ENCODE data around the gene ZSWIM1.

The ZSWIM1 gene

GRCh38 chr20:45893831-45894230 lies 12.8 kb downstream of the ZSWIM1 start:
- TF ChIP-seq, protein P1, sequence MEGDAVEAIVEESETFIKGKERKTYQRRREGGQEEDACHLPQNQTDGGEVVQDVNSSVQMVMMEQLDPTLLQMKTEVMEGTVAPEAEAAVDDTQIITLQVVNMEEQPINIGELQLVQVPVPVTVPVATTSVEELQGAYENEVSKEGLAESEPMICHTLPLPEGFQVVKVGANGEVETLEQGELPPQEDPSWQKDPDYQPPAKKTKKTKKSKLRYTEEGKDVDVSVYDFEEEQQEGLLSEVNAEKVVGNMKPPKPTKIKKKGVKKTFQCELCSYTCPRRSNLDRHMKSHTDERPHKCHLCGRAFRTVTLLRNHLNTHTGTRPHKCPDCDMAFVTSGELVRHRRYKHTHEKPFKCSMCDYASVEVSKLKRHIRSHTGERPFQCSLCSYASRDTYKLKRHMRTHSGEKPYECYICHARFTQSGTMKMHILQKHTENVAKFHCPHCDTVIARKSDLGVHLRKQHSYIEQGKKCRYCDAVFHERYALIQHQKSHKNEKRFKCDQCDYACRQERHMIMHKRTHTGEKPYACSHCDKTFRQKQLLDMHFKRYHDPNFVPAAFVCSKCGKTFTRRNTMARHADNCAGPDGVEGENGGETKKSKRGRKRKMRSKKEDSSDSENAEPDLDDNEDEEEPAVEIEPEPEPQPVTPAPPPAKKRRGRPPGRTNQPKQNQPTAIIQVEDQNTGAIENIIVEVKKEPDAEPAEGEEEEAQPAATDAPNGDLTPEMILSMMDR (IDR thresholded peaks at IDR 0.05; ENCODE audit: low read depth, low read length), result no peak
- DNase-seq (ENCODE audit: low read depth in 2 of 2), result no peak
- H3K4me3 ChIP-seq (replicated peaks in 1 of 2; ENCODE audit: low read depth in 2 of 2, low read length in 2 of 2), result no peak overlapping the region

GRCh38 chr20:45894797-45895196 lies 13.8 kb downstream of the ZSWIM1 start:
- TF ChIP-seq, protein P1 (IDR thresholded peaks at IDR 0.05; ENCODE audit: low read depth, low read length), result no peak
- DNase-seq (ENCODE audit: low read depth in 2 of 2), result no peak
- no peak overlapping the region for H3K4me3 ChIP-seq (replicated peaks in 1 of 2; ENCODE audit: low read depth in 2 of 2, low read length in 2 of 2)

DNA sequence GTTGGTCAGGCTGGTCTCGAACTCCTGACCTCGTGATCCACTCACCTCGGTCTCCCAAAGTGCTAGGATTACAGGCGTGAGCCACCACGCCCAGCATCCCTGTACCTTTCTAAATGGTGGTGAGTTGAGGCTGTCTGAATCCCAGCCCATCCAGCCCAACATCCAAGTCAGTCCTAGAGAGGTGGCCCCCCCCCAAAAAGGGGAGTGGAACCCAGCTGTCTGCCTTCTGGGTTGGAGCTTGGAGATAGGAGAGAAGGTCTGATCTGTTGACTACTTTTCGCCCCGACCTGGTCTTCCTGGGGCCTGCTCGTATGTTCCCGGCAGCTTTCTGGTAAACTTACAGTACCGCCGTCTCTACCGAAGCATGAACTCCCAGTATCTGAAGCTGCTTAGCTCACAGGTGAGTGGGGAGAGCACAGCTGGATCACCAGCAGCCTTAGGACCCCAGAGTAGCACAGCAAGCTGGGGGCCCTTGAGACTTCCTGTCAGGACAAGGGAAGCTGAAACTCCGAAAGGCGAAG lies 15.7 kb downstream of the ZSWIM1 start:
- H3K4me3 ChIP-seq (replicated peaks in 1 of 2; ENCODE audit: low read depth in 2 of 2, low read length in 2 of 2), result no peak overlapping the region
- no peak for DNase-seq (ENCODE audit: low read depth in 2 of 2)
- TF ChIP-seq, protein P1 (IDR thresholded peaks at IDR 0.05; ENCODE audit: low read depth, low read length), result no peak

GRCh38 chr20:45897289-45897688 lies 16.3 kb downstream of the ZSWIM1 start:
- DNase-seq (ENCODE audit: low read depth in 2 of 2), result no peak
- H3K4me3 ChIP-seq (replicated peaks in 1 of 2; ENCODE audit: low read depth in 2 of 2, low read length in 2 of 2), result no peak overlapping the region
- TF ChIP-seq, protein P1 (IDR thresholded peaks at IDR 0.05; ENCODE audit: low read depth, low read length), result no peak

DNA sequence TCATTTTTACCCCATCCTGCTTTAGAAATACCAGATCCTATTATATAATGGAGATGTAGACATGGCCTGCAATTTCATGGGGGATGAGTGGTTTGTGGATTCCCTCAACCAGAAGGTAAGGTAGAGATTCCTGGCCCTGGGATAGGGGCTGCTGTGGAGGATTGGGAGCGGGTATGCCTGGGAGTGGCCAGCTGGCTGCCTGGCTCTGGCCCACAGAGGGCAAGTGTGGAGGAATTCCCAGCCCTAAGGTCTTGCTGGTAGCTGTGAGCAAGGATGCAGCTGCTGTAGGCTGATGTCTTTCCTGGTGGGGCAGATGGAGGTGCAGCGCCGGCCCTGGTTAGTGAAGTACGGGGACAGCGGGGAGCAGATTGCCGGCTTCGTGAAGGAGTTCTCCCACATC lies 16.7 kb downstream of the ZSWIM1 start:
- TF ChIP-seq, protein P1 (IDR thresholded peaks at IDR 0.05; ENCODE audit: low read depth, low read length), result no peak
- no peak for DNase-seq (ENCODE audit: low read depth in 2 of 2)
- H3K4me3 ChIP-seq (replicated peaks in 1 of 2; ENCODE audit: low read depth in 2 of 2, low read length in 2 of 2), result no peak overlapping the region

GRCh38 chr20:45898285-45898684 lies 17.3 kb downstream of the ZSWIM1 start:
- no peak overlapping the region for H3K4me3 ChIP-seq (replicated peaks in 1 of 2; ENCODE audit: low read depth in 2 of 2, low read length in 2 of 2)
- no peak for DNase-seq (ENCODE audit: low read depth in 2 of 2)
- TF ChIP-seq, protein P1 (IDR thresholded peaks at IDR 0.05; ENCODE audit: low read depth, low read length), result no peak
